Measurements from ENCODE around the gene ADISSP.

ADISSP gene

DNA sequence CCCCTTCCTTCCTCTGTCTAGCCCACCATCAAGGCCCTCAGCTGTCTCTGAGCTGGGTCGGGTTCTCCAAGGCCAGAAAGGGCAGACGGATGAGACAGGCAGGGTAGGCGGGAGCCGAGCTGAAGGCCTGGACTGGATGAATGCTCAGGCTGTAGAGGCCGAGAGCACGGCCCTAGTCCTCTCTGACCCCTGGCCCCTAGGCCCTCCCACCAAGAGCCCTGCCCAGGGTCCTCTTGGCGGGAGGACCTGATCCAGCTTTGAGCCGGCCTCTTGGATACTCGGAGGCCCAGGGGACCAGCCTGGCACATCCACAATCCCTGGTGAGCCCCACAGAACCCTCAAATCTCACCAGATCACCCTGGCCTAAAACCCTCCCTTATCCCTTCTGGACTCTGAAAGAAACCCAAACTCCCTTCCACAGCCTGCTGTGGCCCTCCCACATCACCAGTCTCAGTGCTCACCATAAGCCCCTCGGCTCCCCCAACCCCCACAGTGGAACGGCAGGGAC, 8.2 kb downstream of the ADISSP start:
- DNase-seq (ENCODE audit: low read depth) = no peak
- H3K4me3 ChIP-seq (replicated peaks; ENCODE audit: low read depth, low read length) = no peak overlapping the region
- TF ChIP-seq, protein P1, sequence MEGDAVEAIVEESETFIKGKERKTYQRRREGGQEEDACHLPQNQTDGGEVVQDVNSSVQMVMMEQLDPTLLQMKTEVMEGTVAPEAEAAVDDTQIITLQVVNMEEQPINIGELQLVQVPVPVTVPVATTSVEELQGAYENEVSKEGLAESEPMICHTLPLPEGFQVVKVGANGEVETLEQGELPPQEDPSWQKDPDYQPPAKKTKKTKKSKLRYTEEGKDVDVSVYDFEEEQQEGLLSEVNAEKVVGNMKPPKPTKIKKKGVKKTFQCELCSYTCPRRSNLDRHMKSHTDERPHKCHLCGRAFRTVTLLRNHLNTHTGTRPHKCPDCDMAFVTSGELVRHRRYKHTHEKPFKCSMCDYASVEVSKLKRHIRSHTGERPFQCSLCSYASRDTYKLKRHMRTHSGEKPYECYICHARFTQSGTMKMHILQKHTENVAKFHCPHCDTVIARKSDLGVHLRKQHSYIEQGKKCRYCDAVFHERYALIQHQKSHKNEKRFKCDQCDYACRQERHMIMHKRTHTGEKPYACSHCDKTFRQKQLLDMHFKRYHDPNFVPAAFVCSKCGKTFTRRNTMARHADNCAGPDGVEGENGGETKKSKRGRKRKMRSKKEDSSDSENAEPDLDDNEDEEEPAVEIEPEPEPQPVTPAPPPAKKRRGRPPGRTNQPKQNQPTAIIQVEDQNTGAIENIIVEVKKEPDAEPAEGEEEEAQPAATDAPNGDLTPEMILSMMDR (IDR thresholded peaks at IDR 0.05; ENCODE audit: low read length, missing control alignments) = no peak

DNA sequence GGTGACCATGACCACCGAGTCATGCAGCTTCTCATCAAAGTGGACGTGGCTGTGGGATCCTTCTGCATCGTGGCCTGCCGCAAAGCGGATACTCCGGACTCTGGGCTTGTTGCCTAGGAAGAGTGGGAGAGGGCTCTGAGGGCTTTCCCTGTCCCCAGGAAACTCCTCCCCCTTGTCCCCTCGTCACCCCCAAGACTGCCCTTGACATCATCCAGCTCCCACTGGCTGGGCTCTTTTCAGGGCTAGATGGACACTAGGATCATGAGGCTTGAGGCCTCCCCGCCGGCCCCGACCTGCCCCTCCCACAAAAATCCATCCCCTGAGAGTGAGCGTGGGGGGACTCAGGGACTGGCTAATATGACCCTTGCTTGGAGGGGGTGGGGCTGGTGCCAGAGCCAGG, 9.0 kb downstream of the ADISSP start:
- TF ChIP-seq, protein P1 (IDR thresholded peaks at IDR 0.05; ENCODE audit: low read length, missing control alignments) = no peak
- DNase-seq (ENCODE audit: low read depth) = no peak
- H3K4me3 ChIP-seq (replicated peaks; ENCODE audit: low read depth, low read length) = no peak overlapping the region

DNA sequence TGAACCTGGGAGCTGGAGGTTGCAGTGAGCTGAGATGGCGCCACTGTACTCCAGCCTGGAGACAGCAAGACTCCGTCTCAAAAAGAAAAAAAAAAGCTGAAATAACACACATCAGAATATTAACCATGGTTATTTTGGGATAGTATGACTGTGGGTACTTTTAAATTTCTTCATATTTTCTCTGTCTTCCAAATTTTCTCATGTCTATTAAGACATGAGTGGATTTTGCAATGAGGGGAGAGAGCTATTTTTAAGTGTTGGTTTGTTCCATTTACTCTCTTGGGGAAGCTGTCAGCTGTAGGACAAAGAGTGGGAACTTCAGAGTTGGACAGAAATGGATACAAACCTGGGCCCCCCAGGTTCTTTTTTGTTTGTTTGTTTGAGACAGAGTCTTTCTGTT, 10.3 kb downstream of the ADISSP start:
- no peak for DNase-seq (ENCODE audit: low read depth)
- TF ChIP-seq, protein P1 (IDR thresholded peaks at IDR 0.05; ENCODE audit: low read length, missing control alignments) = no peak
- no peak overlapping the region for H3K4me3 ChIP-seq (replicated peaks; ENCODE audit: low read depth, low read length)

DNA sequence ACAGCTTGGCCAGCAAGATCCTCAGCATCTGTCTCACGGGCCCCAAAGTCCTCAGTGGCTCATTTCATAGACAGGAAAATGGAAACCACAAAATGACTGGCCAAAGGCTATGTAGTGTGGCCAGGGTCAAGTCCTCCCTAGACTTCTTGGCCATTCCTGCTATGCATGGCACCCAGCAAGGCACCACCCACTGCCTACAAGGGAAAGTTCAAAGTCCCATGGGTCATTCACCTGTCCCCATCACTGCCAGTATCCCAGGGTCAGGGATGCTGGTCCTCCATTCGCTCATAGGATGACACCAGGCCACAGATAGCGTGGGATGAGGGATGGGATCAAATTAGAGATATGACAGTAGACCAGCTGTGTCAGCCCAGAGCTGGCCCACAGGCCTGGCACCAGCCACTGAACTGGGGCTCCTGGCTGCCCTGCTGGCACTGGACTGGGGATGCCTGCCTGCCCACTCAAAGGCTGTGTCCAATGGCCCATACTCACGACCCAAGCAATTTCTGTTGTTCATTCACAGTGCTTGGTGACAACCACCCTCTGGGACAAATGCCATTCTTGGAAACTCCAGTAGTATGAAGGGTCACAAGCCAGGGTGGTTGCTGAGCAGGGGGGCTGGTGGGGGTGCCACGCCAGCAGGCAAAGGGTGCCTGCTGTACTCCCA, 11.6 kb downstream of the ADISSP start:
- H3K4me3 ChIP-seq (replicated peaks; ENCODE audit: low read depth, low read length) = no peak overlapping the region
- TF ChIP-seq, protein P1 (IDR thresholded peaks at IDR 0.05; ENCODE audit: low read length, missing control alignments) = no peak
- DNase-seq (ENCODE audit: low read depth) = no peak

DNA sequence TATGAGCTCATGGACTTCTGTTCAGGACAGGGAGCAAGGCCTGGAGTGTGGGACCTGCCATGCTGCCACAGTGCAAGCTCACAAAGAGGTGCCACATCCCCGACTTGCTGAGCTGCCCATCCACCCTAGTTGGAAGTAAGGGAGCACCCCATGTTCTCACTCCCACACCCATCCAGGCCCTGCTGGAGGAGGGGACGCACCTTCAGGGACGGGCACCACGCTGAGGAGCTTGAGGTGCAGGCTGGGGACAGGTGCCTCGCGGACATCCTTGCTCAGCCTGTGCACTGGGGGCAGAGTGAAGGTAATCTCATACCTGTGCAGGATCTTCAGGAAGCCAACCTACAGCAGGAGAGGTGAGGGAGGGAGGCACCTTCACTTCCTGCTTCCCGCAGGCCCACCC, 12.3 kb downstream of the ADISSP start:
- no peak for DNase-seq (ENCODE audit: low read depth)
- TF ChIP-seq, protein P1 (IDR thresholded peaks at IDR 0.05; ENCODE audit: low read length, missing control alignments) = no peak
- H3K4me3 ChIP-seq (replicated peaks; ENCODE audit: low read depth, low read length) = no peak overlapping the region

DNA sequence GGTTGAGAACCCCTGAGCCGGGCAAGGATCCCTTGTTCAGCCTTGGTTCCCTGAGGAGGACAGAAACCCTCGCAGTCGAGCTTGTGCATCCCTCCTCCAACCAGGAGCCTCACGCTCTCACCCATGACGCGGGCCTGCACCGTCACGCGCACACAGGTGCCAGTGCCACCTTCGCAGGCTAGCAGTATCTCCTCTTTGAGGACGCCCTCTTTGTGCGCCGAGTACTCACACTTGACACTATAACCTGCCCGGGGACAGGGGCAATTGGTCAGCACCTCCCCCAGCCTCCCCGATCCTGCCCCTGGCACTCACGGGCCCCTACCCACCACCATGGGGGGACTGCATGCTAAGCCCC, 13.3 kb downstream of the ADISSP start:
- no peak for DNase-seq (ENCODE audit: low read depth)
- TF ChIP-seq, protein P1 (IDR thresholded peaks at IDR 0.05; ENCODE audit: low read length, missing control alignments) = no peak
- H3K4me3 ChIP-seq (replicated peaks; ENCODE audit: low read depth, low read length) = no peak overlapping the region

Measured in fibroblast of pulmonary artery (primary cell).